Effector CD8-positive, alpha-beta T cell (primary cell): ENCODE results near the gene SLC35A3.
"Not testable (repeated sequence)": the region's sequence is repeated elsewhere in the genome, so short reads cannot be mapped to it uniquely, and the experiment has no call there.

Source experiments
- DNase-seq: peaks from one replicate; lab custom pipeline; 2025; lab: John Stamatoyannopoulos, UW

The SLC35A3 gene

DNA sequence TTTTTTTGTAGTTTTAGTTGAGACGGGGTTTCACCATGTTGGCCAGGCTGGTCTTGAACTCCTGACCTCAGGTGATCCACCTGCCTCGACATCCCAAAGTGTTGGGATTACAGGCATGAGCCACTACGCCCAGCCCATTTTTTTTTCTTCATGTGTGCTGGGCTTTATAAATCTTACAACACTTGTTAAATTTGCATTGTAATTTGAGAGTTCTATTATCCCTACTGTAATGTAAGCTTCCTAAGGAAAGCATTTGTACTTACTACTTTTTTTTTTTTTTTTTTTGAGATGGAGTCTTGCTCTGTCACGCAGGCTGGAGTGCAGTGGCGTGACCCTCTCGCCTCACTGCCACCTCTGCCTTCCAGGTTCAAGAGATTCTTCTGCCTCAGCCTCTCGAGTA, 2.3 kb downstream of the SLC35A3 start:
- not testable (repeated sequence) for DNase-seq

DNA sequence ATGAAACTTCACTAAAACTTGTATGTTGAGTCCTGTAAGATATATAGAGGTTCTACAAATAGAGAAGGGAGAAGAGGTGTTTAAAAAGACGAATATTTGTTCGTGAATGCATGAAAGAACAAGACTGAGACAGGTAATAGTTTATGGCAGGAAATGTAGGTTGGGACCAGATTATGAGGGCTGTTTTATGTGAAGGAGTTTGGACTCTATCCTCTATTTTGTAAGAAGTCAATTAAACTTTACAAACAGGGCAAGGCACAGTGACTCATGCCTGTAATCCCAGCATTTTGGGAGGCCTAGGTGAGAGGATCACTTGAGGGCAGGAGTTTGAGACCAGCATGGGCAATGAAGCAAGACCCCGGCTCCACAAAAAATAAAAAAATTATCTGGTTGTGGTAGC, 5.7 kb downstream of the SLC35A3 start:
- no peak for DNase-seq

DNA sequence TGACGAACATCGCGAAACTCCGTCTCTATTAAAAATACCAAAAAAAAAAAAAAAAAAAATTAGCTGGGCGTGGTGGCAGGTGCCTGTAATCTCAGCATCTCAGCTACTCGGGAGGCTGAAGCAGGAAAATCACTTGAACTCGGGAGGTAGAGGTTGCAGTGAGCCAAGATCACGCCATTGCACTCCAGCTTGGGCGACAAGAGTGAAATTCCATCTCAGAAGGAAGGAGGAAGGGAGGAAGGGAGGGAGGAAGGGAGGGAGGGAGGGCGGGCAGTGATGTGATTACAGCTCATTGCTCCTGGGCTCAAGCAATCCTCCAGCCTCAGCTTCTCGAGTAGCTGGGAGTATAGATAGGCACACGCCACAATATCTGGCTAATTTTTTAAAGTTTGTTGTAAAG, 7.5 kb downstream of the SLC35A3 start:
- not testable (repeated sequence) for DNase-seq

DNA sequence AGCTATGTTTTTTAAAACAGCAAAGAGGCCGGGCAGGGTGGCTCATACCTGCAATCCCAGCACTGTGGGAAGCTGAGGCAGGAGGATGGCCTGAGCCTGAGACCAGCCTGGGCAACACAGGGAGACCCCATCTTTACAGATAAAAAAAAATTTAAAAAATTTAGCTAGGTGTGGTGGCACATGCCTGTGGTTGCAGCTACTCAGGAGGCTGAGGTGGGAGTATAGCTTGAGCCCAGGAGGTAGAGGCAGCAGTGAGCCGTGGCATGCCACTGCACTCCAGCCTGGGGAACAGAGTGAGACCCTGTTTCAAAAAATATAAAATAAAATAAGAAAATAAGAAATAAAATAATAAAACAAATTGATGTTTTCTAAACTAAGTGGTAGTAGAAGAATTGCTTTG, 8.4 kb downstream of the SLC35A3 start:
- DNase-seq: no peak

DNA sequence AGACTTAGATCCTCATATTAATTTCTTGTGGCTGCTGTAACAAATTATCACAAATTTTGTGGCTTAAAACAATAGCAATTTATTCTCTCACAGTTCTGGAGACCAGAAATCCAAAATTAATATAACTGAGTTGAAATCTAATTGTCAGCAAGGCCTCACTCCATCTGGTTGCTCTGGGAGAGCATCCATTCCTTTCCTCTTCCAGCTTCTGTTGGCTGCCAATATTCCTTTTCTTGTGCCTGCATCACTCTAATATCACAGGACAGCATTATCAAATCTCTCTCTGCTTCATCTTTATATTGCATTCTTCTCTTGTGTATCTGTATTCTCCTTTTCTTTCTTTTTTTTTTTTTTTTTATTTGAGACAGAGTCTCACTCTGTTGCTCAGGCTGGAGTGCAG, 9.3 kb downstream of the SLC35A3 start:
- no peak for DNase-seq

DNA sequence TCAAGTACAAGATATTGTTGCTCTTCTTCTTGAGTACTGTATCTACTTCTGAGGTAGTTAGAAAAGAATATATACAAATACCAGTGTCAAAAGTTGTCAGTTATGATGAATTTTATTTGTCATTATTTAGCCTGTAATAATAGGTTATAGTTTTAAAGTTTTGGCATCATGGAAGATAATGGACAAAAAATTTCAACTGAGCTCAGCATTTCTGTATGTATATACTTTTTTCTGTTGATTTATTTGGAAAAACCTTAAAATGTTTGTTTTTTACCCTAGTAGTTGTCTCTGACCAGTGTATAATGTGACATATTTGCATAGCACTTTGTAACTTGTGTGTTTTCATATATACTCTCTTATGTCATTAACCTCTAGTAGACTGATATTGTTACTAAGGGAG, 11.1 kb downstream of the SLC35A3 start:
- no peak for DNase-seq

DNA sequence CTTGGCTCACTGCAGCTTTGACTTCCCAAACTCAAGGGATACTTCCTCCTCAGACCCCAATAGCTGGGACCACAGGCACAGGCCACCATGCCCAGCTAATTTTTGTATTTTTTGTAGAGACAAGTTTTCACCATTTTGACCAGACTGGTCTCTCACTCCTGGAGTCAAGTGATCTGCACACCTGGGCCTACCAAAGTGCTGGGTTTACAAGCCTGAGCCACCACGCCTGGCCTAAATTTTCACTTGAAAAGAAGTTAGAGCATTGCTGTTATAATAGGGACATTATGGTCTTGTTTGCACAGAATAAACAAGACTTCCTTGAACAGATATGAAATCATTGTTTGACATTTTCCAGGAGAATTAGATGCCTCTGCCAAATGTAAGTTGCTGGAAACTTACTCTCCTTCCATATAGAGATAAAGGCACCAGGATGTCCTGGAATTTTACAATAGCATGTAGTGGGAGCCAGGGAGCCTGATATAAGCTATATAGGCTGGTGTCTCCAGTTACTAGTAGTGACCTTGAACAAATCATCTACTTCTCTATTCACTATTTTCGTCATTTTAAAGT, 16.9 kb downstream of the SLC35A3 start:
- DNase-seq: no peak

DNA sequence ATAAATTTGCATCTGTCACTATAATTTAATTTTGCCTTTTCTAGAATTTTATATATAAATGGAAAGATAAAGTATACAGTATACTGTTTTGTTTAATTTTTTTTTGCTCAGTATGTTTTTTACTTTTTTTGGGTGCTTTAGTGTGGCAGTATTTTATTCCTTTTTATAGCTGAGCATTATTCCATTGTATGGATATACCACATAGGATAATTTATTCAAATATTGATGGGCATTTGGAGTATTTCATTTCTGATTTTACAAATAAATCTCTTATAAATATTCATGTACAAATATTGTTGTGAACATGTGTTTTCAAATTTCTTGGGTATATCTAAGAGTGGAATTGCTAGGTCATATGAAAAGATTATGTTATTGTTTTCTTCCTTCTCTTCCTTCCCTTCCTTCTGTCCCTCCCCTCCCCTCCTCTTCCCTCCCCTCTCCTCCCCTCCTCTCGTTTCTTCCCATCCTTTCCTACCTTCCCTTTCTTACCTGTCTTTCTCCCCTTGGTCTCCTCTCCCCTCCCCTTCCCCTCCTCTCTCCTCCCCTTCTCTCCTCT, 18.5 kb downstream of the SLC35A3 start:
- DNase-seq: no peak

DNA sequence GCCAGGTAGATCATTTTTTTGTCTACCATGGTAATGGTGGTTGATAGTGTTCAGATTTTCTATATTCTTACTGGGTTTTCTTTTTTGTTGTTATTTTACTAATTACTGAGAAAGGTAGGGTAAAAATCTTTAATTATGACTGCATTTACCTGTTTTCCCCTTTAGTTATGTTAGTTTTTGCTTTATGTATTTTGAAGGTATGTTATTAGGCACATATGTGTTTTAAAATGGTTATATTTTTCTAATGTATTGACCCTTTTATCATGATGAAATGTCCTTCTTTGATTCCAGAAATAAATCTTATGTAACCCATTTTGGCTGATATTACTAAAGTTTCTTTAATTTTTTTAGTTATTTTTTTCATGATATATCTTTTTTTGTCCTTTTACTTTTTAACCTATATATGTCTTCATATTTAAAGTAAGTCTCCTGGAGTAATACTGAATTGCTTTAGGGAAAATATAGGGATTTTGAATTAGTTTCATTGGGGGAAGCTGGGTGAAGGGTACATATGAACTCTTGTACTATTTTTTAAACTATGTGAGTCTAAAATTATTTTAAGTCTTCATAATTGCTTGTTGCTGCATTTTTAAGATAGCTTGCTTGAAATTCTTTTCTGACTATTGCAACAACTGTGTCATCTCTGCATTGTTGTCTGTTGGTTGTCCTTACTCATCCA, 22.4 kb downstream of the SLC35A3 start:
- no peak for DNase-seq

DNA sequence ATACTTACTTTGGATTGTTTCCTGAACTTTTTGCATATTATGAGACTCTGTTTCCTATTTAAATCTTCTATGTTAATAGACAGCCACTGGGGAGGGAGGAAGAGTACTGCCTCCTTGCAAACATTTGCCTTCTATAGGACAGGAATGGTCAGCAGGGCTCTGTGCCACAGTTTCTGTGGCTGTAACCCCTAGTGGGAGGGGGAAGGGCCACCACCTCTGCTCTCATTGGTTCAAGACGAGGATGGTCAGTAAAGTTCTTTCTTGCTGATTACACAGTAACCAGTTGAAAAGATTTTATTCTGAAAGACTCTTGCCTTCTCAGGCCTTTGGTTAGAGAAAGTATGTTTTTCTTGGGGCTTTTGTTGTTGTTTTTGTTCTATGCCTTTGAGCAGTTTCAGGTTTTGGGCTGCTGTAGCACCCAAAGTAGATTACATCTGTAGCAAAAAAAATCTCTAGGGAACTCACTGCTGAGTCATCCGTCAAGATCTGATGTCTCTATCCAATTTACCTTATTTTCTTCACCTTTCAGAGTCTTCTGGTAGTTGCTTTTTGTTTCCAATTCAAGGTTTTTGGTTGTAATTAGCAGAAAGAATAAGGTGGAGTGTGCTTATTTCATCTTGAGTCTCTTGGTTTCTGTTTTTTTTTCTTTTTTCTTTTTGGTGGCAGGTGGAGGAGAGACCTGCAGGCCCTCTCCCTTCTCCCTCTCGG, 23.1 kb downstream of the SLC35A3 start:
- no peak for DNase-seq

DNA sequence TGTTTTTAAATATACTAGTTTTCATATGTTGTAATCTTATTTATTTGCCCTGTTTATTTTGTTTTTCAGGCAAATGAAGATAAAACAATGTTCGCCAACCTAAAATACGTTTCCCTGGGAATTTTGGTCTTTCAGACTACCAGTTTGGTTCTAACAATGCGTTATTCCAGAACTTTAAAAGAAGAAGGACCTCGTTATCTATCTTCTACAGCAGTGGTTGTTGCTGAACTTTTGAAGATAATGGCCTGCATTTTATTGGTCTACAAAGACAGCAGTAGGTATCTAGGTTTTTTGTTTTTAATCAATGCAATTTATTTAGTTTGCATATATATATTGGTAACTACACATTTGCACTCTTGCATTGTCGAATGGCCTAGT, 23.7 kb downstream of the SLC35A3 start:
- DNase-seq: no peak

DNA sequence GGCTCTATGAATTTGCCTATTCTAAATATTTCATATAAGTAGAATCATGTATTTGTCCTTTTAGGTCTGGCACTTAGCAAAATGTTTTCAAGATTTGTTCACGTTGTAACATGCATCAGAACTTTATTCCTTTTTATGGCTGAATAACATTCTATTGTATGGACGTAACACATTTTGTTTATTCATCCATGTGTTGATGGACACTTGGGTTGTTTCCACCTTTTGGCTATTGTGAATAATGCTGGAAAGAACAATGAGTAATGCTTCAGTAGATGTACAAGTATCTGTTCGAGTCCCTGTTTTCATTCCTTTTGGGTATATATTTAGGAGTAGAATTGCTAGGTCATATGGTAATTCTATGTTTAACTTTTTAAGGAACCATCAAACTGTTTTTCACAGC, 24.7 kb downstream of the SLC35A3 start:
- no peak for DNase-seq

DNA sequence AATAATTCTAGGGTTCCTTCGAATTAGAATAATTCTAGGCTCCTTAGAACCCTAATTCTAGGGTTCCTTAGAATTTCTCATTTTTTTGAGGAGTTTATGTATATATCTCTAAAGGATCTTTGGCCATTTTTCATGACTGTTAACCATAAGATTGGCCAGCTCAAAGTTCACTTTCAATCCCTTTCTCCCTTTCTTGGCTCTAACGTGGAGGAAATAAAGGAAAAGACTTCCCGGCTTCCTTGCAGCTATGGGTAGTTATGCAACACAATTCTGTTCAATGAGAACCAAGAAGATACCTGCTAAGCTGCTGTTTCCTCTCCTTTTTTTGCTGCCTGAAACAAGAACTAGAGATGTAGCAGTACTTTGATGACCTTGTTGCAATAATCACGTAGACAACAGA, 27.2 kb downstream of the SLC35A3 start:
- no peak for DNase-seq

DNA sequence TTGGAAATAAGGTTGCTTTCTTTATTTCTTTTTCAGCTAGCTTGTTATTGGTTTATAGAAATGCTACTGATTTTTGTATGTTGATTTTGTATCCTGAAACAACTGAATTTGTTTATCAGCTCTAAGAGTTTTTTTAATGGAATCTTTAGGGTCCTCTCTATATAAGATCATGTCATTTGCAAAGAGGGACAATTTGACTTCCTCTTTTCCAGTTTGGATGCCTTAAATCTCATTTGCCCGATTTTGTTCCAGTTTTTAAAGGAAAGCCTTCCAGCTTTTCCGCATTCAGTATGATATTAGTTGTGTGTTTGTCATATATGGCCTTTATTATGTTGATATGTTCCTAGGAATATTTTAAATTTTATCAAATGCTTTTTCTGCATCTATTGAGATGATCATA, 31.7 kb downstream of the SLC35A3 start:
- no peak for DNase-seq

DNA sequence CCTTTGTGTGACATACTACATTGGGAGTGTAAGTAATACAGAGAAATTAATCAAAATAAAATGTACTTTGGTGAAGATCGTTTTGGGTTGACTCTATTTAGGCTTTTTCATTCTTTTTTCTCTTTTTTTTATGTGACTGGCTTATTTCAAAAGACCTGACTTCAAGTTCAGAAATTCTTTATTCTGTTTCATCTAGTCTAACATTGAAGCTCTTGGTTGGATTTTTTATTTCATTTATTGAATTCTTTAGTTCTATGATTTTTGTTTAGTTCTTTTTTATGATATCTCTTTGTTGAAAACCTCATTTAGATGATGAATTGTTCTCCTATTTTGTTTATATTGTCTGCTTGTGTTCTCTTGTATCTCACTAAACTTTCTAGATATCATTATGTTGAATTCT, 35.6 kb downstream of the SLC35A3 start:
- no peak for DNase-seq

DNA sequence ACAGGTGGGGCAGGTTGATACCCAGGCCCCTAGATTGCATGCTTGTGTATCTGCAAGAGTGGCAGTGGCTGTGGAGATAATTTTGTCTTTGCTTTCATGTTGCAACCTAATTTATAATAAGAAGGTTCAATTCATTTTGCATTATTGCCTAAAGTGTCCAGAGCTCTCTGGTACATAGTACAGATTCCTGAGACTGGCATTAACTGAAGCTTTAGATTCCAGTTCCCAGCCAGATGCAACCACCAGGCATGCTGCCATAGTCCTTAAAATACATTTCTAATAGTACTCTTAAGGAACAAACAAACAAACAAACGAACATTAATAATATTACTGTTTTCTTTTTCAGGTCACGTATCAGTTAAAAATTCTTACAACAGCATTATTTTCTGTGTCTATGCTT, 36.9 kb downstream of the SLC35A3 start:
- DNase-seq: no peak

DNA sequence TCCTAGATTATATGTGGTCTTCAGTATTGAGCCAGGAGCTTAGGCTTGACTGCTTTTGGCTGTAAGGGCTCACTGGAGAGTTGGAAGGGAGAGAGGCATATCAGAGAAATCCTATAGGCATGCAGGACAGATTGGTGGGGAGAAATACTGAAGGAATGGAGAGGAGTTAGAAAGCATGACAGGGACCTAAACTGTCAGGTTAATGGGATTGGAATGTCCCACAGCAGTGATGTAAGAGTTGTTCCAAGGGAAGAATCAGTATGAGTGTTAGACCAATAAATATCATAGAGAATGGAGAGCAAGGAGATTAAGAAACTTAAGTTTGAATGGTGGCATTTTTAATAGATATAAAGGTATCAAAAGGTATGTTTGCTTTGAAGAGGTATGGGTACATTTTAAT, 39.7 kb downstream of the SLC35A3 start:
- DNase-seq: no peak

DNA sequence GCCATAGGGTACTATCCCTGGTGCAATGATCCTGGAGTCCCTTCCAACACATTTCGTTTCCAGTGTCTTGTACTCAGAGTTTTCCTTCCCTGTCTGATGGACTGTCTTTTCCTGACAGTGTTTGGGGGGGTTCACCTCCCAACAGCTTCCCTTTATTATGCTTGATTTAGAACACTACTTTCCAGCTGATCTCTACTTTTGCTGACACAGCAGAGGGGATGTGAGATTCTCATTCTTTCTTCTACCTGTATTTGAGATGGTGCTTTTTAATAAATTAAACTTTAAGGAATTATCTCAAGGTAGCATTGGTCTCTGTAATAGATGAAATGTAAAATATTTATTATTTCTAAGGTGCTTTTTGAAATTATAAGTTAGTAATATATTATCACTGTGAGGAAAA, 41.0 kb downstream of the SLC35A3 start:
- DNase-seq: no peak

DNA sequence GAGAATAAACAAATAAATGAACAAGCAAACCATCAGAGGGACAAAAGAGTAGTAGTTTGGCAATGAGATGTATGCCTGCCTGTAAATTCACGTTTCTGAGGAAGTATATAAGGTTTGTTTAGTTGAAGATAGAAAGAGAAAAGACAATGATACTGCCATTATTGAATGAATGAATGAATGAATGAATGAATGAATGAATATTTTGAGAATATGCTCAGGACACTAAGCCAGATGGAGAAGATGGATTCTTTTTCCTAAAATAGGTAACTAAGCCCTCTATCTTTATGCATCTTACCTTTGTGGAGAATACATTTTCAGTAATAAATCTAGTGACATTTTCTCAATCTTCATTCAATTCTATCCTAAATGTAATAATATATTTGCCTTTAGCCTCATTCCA, 49.4 kb downstream of the SLC35A3 start:
- no peak for DNase-seq

DNA sequence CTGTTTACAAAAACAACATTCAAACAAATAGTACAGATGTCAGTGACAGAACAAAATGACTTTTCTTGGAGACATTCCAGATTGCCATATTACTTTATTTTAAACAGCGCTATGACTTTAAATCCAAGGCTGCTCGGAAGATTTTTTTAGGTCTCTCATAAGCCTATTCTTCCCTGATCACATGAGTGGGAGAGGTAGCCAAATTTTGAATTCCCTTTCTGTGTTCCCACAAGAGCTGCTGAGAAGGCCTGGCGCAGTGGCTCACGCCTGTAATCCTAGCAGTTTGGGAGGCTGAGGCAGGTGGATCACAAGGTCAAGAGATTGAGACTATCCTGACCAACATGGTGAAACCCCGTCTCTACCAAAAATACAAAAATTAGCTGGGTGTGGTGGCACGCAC, 53.7 kb downstream of the SLC35A3 start:
- DNase-seq: no peak

DNA sequence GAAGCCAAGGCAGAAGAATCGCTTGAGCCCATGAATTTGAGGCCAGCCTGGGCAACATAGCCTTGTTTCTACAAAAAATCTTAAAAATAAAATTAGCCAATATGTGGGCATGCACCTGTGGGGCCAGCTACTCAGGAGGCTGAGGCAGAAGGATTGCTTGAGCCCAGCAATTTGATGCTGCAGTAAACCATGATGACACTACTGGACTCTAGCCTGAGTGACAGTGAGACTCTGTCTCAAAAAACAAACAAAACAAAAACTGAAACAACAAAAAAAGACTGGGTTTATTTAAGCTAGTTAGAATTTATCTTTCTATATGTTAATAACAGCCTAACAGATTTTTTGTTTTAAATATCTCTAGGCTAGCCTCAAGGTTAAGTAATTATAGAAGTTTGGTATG, 57.4 kb downstream of the SLC35A3 start:
- DNase-seq: no peak

DNA sequence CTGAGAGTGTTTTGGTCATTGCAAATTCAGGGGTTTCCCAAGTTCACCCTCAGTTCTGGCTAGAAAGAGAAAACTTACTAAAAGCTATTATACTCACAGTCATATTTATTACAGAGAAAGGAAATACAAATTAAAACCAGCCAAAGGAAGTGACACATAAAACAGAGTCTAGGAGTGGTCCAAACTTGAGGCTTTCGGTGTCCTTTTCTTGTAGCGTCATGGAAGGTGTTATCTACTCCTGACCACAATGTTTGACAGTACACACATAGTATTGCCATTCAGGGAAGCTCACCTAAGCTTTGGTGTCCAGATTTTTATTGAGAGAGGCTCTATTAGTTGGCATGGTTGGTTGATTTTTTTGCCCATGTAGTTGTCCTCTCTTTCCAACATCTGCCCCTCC, 59.0 kb downstream of the SLC35A3 start:
- DNase-seq: no peak

DNA sequence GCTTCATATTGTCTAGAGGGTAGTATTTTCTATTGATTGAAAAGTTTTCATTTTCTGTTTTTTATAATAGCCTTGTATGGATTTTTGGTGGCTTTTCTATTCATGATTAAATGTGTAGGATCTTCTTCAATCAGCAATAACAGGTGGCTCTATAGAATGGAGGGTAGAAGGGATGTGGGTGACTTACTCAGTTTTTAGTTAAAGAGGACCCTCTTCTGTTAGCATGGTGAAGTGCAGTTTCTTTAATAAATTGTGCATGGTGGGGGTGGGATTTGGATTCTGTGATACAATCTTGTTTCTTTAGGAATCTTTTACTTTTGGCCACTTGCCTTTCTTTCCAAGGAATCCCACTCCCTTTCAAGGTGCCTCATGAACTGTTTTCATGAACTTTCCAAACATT, 64.7 kb downstream of the SLC35A3 start:
- DNase-seq: no peak
